ENCODE results near the gene A2ML1. TPM values are rescaled to one million over a fixed set of nuclear protein-coding genes. Genes with fewer than 3 reads are reported as not detected.
"Not testable (repeated sequence)": the region's sequence is repeated elsewhere in the genome, so short reads cannot be mapped to it uniquely, and the experiment has no call there.

The A2ML1 gene
- total RNA-seq, 4 donors from 2014 or later = 5.7 to 9.8 (median 7.1) TPM

DNA sequence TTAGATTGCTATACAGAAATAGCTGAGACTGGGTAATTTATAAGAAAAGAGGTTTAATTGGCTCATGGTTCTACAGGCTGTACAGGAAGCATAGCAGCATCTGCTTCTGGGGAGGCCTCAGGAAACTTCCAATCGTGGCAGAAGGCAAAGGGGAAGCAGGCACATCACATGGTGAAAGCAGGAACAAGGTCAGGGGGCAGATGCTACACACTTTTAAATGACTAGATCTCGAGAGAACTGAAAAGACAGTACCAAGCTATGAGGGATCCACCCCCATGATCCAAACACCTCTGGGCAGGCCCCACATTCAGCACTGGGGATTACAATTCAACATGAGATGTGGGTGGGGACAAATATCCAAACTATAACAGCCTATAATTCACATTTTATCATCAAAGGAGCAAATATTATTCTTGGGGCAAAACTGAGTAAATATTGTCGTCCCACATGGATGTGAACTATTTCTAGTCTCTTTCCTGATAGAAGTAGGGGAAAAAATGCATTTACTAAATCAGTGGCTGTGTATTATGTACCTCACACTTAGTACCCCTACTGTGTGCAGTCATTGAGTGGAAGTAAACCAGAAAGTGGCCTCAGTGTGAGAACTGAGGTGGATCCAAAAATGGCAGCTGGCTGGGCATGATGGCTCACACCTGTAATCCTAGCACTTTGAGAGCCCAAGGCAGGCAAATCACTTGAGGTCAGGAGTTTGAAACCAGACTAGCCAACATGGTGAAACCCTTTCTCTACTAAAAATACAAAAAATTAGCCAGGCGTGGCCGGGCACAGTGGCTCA lies 25.4 kb upstream of the A2ML1 start:
- DNase-seq (ENCODE audit: low spot score in 2 of 2) = no peak
- 74 to 83% methylated on average over 5 of the region's 5 CpGs for WGBS, 2 donors
- no peaks in the 10 kb centered on the region for H3K36me3 ChIP-seq
- no peak overlapping the region for H3K27ac ChIP-seq
- TF ChIP-seq EP300 (IDR thresholded peaks at IDR 0.05) = no peak
- TF ChIP-seq, protein P1, sequence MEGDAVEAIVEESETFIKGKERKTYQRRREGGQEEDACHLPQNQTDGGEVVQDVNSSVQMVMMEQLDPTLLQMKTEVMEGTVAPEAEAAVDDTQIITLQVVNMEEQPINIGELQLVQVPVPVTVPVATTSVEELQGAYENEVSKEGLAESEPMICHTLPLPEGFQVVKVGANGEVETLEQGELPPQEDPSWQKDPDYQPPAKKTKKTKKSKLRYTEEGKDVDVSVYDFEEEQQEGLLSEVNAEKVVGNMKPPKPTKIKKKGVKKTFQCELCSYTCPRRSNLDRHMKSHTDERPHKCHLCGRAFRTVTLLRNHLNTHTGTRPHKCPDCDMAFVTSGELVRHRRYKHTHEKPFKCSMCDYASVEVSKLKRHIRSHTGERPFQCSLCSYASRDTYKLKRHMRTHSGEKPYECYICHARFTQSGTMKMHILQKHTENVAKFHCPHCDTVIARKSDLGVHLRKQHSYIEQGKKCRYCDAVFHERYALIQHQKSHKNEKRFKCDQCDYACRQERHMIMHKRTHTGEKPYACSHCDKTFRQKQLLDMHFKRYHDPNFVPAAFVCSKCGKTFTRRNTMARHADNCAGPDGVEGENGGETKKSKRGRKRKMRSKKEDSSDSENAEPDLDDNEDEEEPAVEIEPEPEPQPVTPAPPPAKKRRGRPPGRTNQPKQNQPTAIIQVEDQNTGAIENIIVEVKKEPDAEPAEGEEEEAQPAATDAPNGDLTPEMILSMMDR (IDR thresholded peaks at IDR 0.05) = no peak
- no peak for TF ChIP-seq POLR2A (IDR thresholded peaks at IDR 0.05)
- H3K4me1 ChIP-seq = no peaks in the 10 kb centered on the region
- H3K27me3 ChIP-seq = no peaks in the 10 kb centered on the region
- H3K9me3 ChIP-seq = peaks cover 0 to 5% (median 0%) of the 10 kb centered on the region in 4 donors
- H3K4me3 ChIP-seq = no peak overlapping the region

DNA sequence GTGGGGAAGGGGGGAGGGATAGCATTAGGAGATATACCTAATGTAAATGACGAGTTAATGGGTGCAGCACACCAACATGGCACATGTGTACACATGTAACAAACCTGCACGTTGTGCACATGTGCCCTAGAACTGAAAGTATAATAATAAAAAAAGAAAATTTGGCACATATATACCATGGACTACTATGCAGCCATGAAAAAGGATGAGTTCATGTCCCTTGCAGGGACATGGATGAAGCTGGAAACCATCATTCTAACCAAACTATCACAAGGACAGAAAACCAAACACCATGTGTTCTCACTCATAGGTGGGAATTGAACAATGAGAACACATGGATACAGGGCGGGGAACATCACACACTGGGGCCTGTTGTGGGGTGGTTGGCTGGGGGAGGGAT lies 21.2 kb upstream of the A2ML1 start:
- not testable (repeated sequence) for H3K9me3 ChIP-seq; H3K27me3 ChIP-seq; H3K4me1 ChIP-seq; H3K4me3 ChIP-seq; H3K27ac ChIP-seq; H3K36me3 ChIP-seq; DNase-seq (ENCODE audit: low spot score in 2 of 2)
- WGBS, 2 donors = 92% methylated on average over 3 of the region's 3 CpGs

DNA sequence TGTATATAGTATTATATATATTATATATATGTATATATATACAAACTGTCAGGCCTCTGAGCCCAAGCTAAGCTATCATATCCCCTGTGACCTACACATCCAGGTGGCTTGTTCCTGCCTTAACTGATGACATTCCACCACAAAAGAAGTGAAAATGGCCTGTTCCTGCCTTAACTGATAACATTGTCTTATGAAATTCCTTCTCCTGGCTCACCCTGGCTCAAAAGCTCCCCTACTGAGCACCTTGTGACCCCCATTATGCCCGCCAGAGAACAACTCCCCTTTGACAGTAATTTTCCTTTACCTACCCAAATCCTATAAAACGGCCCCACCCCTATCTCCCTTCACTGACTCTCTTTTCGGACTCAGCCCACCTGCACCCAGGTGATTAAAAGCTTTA lies 17.6 kb upstream of the A2ML1 start:
- not testable (repeated sequence) for H3K27ac ChIP-seq; DNase-seq (ENCODE audit: low spot score in 2 of 2); H3K4me3 ChIP-seq; H3K4me1 ChIP-seq; H3K9me3 ChIP-seq; H3K36me3 ChIP-seq; H3K27me3 ChIP-seq
- 83 to 91% methylated on average over 3 of the region's 3 CpGs for WGBS, 2 donors

DNA sequence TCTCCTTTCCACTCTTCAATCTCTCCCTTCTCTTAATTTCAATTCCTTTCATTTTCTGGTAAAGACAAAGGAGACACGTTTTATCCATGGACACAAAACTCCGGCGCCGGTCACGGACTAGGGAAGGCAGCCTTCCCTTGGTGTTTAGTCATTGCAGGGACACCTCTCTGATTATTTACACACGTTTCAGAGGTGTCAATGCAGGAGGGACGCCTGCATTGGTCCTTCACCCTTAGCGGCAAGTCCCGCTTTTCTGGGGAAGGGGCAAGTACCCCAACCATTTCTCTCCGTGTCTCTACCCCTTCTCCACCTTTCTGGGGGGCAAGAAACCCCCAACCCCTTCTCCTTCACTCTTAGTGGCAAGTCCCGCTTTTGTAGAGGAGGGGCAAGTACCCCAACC lies 16.9 kb upstream of the A2ML1 start:
- H3K4me1 ChIP-seq; H3K36me3 ChIP-seq; DNase-seq (ENCODE audit: low spot score in 2 of 2); H3K27me3 ChIP-seq; H3K27ac ChIP-seq; H3K9me3 ChIP-seq; H3K4me3 ChIP-seq: not testable (repeated sequence)
- 90 to 94% methylated on average over 11 of the region's 11 CpGs for WGBS, 2 donors

DNA sequence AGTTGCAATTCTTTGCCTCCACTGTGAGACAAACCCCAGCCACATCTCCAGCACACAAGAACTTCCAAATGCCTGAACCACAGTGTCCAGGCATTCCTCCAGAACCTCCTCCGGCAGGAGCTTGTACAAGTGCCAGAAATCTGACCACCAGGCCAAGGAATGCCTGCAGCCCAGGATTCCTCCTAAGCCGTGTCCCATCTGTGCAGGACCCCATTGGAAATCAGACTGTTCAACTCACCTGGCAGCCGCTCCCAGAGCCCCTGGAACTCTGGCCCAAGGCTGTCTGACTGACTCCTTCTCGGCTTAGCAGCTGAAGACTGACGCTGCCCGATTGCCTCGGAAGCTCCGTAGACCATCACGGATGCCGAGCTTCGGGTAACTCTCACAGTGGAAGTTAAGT lies 15.3 kb upstream of the A2ML1 start:
- not testable (repeated sequence) for H3K27ac ChIP-seq; H3K9me3 ChIP-seq; H3K4me1 ChIP-seq; H3K36me3 ChIP-seq; H3K27me3 ChIP-seq; H3K4me3 ChIP-seq; DNase-seq (ENCODE audit: low spot score in 2 of 2)
- 84 to 88% methylated on average over 11 of the region's 11 CpGs for WGBS, 2 donors

DNA sequence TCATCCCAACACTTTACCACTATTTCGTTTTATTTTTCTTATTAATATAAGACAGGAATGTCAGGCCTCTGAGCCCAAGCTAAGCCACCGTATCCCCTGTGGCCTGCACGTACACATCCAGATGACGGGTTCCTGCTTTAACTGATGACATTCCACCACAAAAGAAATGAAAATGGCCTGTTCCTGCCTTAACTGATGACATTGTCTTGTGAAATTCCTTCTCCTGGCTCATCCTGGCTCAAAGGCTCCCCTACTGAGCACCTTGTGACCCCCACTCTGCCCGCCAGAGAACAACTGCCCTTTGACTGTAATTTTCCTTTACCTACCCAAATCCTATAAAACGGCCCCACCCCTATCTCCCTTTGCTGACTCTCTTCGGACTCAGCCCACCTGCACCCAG lies 12.3 kb upstream of the A2ML1 start:
- DNase-seq (ENCODE audit: low spot score in 2 of 2); H3K27me3 ChIP-seq: not testable (repeated sequence)
- WGBS, 2 donors = 71 to 74% methylated on average over 7 of the region's 7 CpGs

DNA sequence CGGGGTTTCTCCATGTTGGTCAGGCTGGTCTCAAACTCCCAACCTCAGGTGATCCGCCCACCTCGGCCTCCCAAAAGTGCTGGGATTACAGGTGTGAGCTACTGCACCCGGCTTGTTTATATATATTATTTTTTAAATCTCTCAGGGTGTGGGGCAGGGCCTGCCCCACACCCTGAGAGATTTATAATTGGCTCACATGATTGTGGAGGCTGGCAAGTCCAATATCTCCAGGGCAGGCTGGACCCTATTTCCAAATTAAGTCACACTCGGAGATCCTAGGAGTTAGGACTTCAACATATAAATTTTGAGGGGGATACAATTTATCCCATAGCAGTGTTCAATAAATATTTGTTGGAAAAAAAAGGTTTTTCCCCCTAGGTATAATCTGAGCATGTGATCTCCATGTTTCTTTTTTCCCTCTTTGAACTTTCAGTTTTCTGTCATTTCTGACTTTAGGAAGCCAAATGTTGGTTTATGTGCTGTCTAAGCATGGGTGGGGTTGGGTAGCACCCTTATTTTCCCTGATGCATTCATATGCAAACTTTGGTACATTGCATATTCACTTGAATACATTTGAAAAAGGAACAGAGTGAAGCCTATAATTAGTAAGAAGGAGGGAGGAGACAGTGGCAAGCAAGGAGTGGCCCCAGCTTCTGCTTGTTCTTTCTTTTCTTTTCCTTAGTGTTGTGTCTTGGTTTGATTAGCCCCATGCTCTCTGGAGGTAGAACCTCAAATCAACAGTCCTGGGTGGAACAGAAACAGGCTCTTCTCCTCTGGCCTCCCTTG lies 8.7 kb upstream of the A2ML1 start:
- no peak for DNase-seq (ENCODE audit: low spot score in 2 of 2)
- no peak overlapping the region for H3K27ac ChIP-seq
- H3K36me3 ChIP-seq = no peaks in the 10 kb centered on the region
- H3K4me3 ChIP-seq = no peak overlapping the region
- H3K4me1 ChIP-seq = no peaks in the 10 kb centered on the region
- no peaks in the 10 kb centered on the region for H3K9me3 ChIP-seq
- WGBS, 2 donors = 78 to 84% methylated on average over 5 of the region's 5 CpGs
- H3K27me3 ChIP-seq = no peaks in the 10 kb centered on the region
- TF ChIP-seq EP300 (IDR thresholded peaks at IDR 0.05) (no peak), POLR2A (IDR thresholded peaks at IDR 0.05) (no peak)
- TF ChIP-seq, protein P1 (IDR thresholded peaks at IDR 0.05) = no peak

More for the DNA sequence above, 12.3 kb upstream of the A2ML1 start:
- not testable (repeated sequence) for H3K9me3 ChIP-seq, H3K4me1 ChIP-seq, H3K4me3 ChIP-seq, H3K36me3 ChIP-seq, H3K27ac ChIP-seq

All from tibial nerve (tissue), 4 donors.